ENCODE results near the gene VSNL1.

DNA sequence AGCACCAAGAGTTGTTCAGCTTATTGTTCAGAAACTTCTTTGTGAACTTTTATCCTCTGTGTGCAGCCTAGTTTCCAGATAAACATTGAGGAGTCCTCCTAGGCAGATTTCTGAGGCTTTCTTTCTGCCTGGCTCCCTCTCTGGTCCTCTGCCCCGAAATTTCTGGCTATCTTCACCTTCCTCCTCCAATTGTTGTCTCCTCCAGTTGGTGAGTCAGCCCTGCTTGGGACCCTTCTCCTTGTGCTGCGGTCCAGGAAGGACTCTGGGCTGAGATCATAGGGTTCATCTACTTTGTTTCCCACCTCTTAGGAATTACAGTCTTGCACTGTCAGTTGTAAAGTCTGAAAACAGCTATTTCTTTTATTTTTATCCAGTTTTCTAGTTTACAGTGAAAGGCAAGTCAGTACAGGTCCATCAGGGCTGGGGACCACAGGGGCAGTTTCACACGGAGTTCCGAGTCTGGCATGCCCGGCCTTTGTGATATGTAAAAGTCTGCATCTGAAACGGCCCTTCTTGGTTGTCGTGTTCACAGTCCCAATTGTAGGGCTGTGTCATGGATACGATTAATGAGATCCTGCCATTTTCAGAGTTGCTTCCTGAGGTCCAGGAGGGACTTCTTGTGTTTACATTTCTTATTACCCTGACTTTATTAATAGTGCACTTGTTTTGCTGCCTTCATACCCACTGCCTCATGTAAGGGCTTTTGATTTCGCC lies 112.3 kb downstream of the VSNL1 start:
- TF ChIP-seq, protein P1, sequence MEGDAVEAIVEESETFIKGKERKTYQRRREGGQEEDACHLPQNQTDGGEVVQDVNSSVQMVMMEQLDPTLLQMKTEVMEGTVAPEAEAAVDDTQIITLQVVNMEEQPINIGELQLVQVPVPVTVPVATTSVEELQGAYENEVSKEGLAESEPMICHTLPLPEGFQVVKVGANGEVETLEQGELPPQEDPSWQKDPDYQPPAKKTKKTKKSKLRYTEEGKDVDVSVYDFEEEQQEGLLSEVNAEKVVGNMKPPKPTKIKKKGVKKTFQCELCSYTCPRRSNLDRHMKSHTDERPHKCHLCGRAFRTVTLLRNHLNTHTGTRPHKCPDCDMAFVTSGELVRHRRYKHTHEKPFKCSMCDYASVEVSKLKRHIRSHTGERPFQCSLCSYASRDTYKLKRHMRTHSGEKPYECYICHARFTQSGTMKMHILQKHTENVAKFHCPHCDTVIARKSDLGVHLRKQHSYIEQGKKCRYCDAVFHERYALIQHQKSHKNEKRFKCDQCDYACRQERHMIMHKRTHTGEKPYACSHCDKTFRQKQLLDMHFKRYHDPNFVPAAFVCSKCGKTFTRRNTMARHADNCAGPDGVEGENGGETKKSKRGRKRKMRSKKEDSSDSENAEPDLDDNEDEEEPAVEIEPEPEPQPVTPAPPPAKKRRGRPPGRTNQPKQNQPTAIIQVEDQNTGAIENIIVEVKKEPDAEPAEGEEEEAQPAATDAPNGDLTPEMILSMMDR (IDR thresholded peaks at IDR 0.05) = no peak
- TF ChIP-seq EZH2 (IDR thresholded peaks at IDR 0.05) = no peak
